PC-3 (cell line): ENCODE measurements around the gene OMD. TPM values are rescaled to one million over a fixed set of nuclear protein-coding genes. Genes with fewer than 3 reads are reported as not detected.

Experiments
- ATAC-seq: fragments of 200-7000 bp; cut with Tn5 transposase; 2 replicates; pipeline ENCODE4 v1.9.1; 2020; ENCODE audit warnings: mild to moderate bottlenecking, moderate library complexity
- BruUV-seq: library from RNA; stranded (reverse); fragments of 400-500 nt; replicated peaks from 2 replicates; lab custom pipeline; 2021; lab: Mats Ljungman, UMichigan
- CTCF ChIA-PET: fragments of 300-600 bp; sonication (Branson Sonifier 250); formaldehyde crosslinking; loops from one replicate; lab custom pipeline; 2022; ENCODE audit warnings: antibody characterized with exemption; lab: Charles Lee
- POLR2A ChIA-PET: fragments of 300-600 bp; sonication (Branson Sonifier 250); formaldehyde crosslinking; loops from one replicate; lab custom pipeline; 2022; ENCODE audit warnings: antibody characterized with exemption; ENCODE audit not compliant: unreplicated experiment; lab: Charles Lee
- DNase-seq: peaks from one replicate; pipeline ENCODE4 v3.0.0-alpha.2; 2015
- H2AFZ ChIP-seq: fragments of 300-600 bp; sonication (generic); 2 replicates; pipeline ENCODE4 v1.6.0; 2016; ENCODE audit warnings: antibody characterized with exemption, low read length
- H3F3A ChIP-seq: fragments of 300-600 bp; sonication (generic); one replicate; pipeline ENCODE4 v1.6.0; 2017; ENCODE audit warnings: antibody characterized with exemption, low read length, control low read depth, mild to moderate bottlenecking; ENCODE audit not compliant: unreplicated experiment
- H3K27ac ChIP-seq: fragments of 300-600 bp; sonication (generic); 2 replicates; pipeline ENCODE4 v1.5.1; 2016; ENCODE audit warnings: mild to moderate bottlenecking, low read length
- H3K27me3 ChIP-seq: fragments of 300-600 bp; sonication (generic); 2 replicates; pipeline ENCODE4 v1.6.1; 2016; ENCODE audit warnings: low read length, mixed read lengths
- H3K36me3 ChIP-seq: fragments of 300-600 bp; sonication (generic); 2 replicates; pipeline ENCODE4 v1.6.1; 2016; ENCODE audit warnings: low read depth, mixed run types, low read length, mixed read lengths
- H3K4me1 ChIP-seq: fragments of 300-600 bp; sonication (generic); 2 replicates; pipeline ENCODE4 v1.5.1; 2016; ENCODE audit warnings: low read length; ENCODE audit not compliant: insufficient read depth
- H3K4me2 ChIP-seq: fragments of 300-600 bp; sonication (generic); 2 replicates; pipeline ENCODE4 v1.6.0; 2016; ENCODE audit warnings: low read length
- H3K4me3 ChIP-seq: fragments of 300-600 bp; sonication (generic); 2 replicates; pipeline ENCODE4 v1.5.1; 2016; ENCODE audit warnings: mild to moderate bottlenecking, low read length, mixed read lengths
- H3K79me2 ChIP-seq: fragments of 300-600 bp; sonication (generic); 2 replicates; pipeline ENCODE4 v1.6.1; 2017; ENCODE audit warnings: low read length, mixed read lengths
- H3K9ac ChIP-seq: fragments of 300-600 bp; sonication (generic); 2 replicates; pipeline ENCODE4 v1.6.0; 2016; ENCODE audit warnings: mild to moderate bottlenecking, low read length
- H3K9me2 ChIP-seq: fragments of 300-600 bp; sonication (generic); replicated peaks from 2 replicates; pipeline ENCODE4 v1.6.1; 2016; ENCODE audit warnings: mixed run types, low read length, mixed read lengths
- H3K9me3 ChIP-seq: fragments of 300-600 bp; sonication (generic); 2 replicates; pipeline ENCODE4 v1.6.1; 2016; ENCODE audit warnings: low read length, mixed read lengths
- H4K20me1 ChIP-seq: fragments of 300-600 bp; sonication (generic); 2 replicates; pipeline ENCODE4 v1.6.1; 2016; ENCODE audit warnings: low read length, mixed read lengths
- CTCF ChIP-seq: fragments of 300-600 bp; sonication (generic); conservative IDR thresholded peaks from 2 replicates; pipeline ENCODE4 v1.5.1; 2017; ENCODE audit warnings: antibody characterized with exemption, low read depth, mild to moderate bottlenecking, low read length
- EZH2 ChIP-seq: fragments of 300-600 bp; sonication (generic); IDR thresholded peaks from one replicate; pipeline ENCODE4 v1.6.1; 2017; ENCODE audit warnings: antibody characterized with exemption, mild to moderate bottlenecking, low read length; ENCODE audit not compliant: unreplicated experiment
- EZH2phosphoT487 ChIP-seq: fragments of 300-600 bp; sonication (generic); IDR thresholded peaks from 2 replicates; pipeline ENCODE4 v1.6.1; 2018; ENCODE audit warnings: mild to moderate bottlenecking, antibody characterized with exemption, low read length, borderline replicate concordance
- intact Hi-C: fragments of 100-400 bp; cut with micrococcal nuclease; formaldehyde crosslinking; loops from 2 replicates; pipeline ENCODE4 v1.9.0; 2023
- total RNA-seq: library from RNA; depleted of rRNA; stranded (reverse); fragments of >200 nt; gene quantifications from 2 replicates; pipeline ENCODE4 v1.2.3, GENCODE V29; 2014

Gene OMD
- total RNA-seq, 1 experiment from 2014 or later: not detected

GRCh38 chr9:92385477-92385876 is 38.8 kb downstream of the OMD start:
- no peak overlapping the region for H3K9ac ChIP-seq
- peak overlapping the region; percentile 60 for H3K27ac ChIP-seq
- no peaks in the 10 kb centered on the region for H3K36me3 ChIP-seq
- H3F3A ChIP-seq: no peaks in the 10 kb centered on the region
- no peaks in the 10 kb centered on the region for H3K79me2 ChIP-seq
- ATAC-seq (no peak), DNase-seq (peak; percentile 41)
- H2AFZ ChIP-seq: no peak overlapping the region
- H3K9me3 ChIP-seq: no peaks in the 10 kb centered on the region
- no peaks in the 10 kb centered on the region for H4K20me1 ChIP-seq
- BruUV-seq: no TSS peak
- no peaks in the 10 kb centered on the region for H3K27me3 ChIP-seq
- no peaks in the 10 kb centered on the region for H3K9me2 ChIP-seq
- CTCF ChIA-PET: no interaction called here
- peak overlapping the region; percentile 7; the same call in 1 of the 2 replicates for H3K4me2 ChIP-seq
- TF ChIP-seq EZH2: no peak
- H3K4me3 ChIP-seq: no peak overlapping the region
- H3K4me1 ChIP-seq: peaks cover 19% of the 10 kb centered on the region
- intact Hi-C loops: no loop called here
- POLR2A ChIA-PET: no interaction called here

- Histone ChIP-seq H3K36me3 (no peaks in the 10 kb centered on the region), H3K9me2 (no peaks in the 10 kb centered on the region), H3K4me3 (no peak overlapping the region), H3K79me2 (no peaks in the 10 kb centered on the region), H3K27me3 (no peaks in the 10 kb centered on the region), H3K27ac (peak overlapping the region; percentile 8; the same call in 1 of the 2 replicates), H3F3A (no peaks in the 10 kb centered on the region), H3K4me2 (peak overlapping the region; percentile 7; the same call in 1 of the 2 replicates), H3K9ac (no peak overlapping the region), H4K20me1 (no peaks in the 10 kb centered on the region), H3K4me1 (peaks cover 19% of the 10 kb centered on the region), H2AFZ (no peak overlapping the region), H3K9me3 (no peaks in the 10 kb centered on the region)
- POLR2A ChIA-PET: no interaction called here
- DNase-seq (no peak), ATAC-seq (no peak)
- CTCF ChIA-PET: no interaction called here
- TF ChIP-seq EZH2phosphoT487: no peak
- TF ChIP-seq EZH2: no peak
- TF ChIP-seq CTCF: no peak
- intact Hi-C loops: no loop called here
- no TSS peak for BruUV-seq
Measured at GRCh38 chr9:92385001-92385400, 39.3 kb downstream of the OMD start.

- no peak for TF ChIP-seq EZH2phosphoT487
- no peak for TF ChIP-seq CTCF
- no peak for TF ChIP-seq EZH2
- BruUV-seq: no TSS peak
- Histone ChIP-seq H3K4me2 (no peak overlapping the region), H3K9me2 (no peaks in the 10 kb centered on the region), H3K79me2 (no peaks in the 10 kb centered on the region), H3K36me3 (no peaks in the 10 kb centered on the region), H3K4me1 (peaks cover 19% of the 10 kb centered on the region), H4K20me1 (no peaks in the 10 kb centered on the region), H3K9me3 (no peaks in the 10 kb centered on the region), H3K27me3 (no peaks in the 10 kb centered on the region), H3K4me3 (no peak overlapping the region), H3F3A (no peaks in the 10 kb centered on the region), H2AFZ (no peak overlapping the region), H3K9ac (no peak overlapping the region), H3K27ac (0 out of 2 replicates have a peak overlapping the region, but pooled peaks have one; percentile 8)
- peak; percentile 35 for DNase-seq
- ATAC-seq: peak; percentile 29; the same call in 1 of the 2 replicates
- intact Hi-C loops: no loop called here
- ChIA-PET CTCF (interaction anchor here (0.5 kb wide), 1 partner anchor 247 kb away, joined by 3 read pairs; no protein-coding TSS in a partner anchor), POLR2A (no interaction called here)
Measured at GRCh38 chr9:92384375-92384774, 39.9 kb downstream of the OMD start.
